ENCODE results near the gene UBASH3B. TPM values are rescaled to one million over a fixed set of nuclear protein-coding genes. Genes with fewer than 3 reads are reported as not detected.
A peak's percentile ranks its signal among the peaks of the same experiment; 100 is the strongest.

The UBASH3B gene
- total and polyA plus RNA-seq, 2 donors (not counting 1 experiment from before 2014, with no cell fraction given): 13.1 to 44.4 TPM

- Histone ChIP-seq H3K9ac (ENCODE audit: insufficient read depth, low read length) (no peak overlapping the region), H3K9me3 (ENCODE audit: control insufficient read depth, insufficient read depth, low read depth, low read length) (no peaks in the 10 kb centered on the region), H3K4me2 (ENCODE audit: extremely low read depth, insufficient read depth, low read length) (no peak overlapping the region), H2AFZ (ENCODE audit: low read length) (no peak overlapping the region), H3K27ac (ENCODE audit: insufficient read depth, low read length) (no peak overlapping the region), H3K27me3 (ENCODE audit: control insufficient read depth, insufficient read depth, low read length) (no peaks in the 10 kb centered on the region), H4K20me1 (ENCODE audit: control insufficient read depth, extremely low read depth, insufficient read depth, low read length) (no peaks in the 10 kb centered on the region), H3K79me2 (ENCODE audit: control insufficient read depth, insufficient read depth, low read length) (no peaks in the 10 kb centered on the region), H3K4me1 (ENCODE audit: control insufficient read depth, extremely low read depth, insufficient read depth, low read length) (no peaks in the 10 kb centered on the region), H3K4me3 (replicated peaks in 1 of 4; ENCODE audit: control extremely low read depth in 1 of 4, insufficient read depth in 1 of 4, low read depth in 3 of 4, low read length in 4 of 4) (no peak overlapping the region), H3K36me3 (ENCODE audit: control insufficient read depth, insufficient read depth, low read length) (no peaks in the 10 kb centered on the region)
- TF ChIP-seq, protein P1, sequence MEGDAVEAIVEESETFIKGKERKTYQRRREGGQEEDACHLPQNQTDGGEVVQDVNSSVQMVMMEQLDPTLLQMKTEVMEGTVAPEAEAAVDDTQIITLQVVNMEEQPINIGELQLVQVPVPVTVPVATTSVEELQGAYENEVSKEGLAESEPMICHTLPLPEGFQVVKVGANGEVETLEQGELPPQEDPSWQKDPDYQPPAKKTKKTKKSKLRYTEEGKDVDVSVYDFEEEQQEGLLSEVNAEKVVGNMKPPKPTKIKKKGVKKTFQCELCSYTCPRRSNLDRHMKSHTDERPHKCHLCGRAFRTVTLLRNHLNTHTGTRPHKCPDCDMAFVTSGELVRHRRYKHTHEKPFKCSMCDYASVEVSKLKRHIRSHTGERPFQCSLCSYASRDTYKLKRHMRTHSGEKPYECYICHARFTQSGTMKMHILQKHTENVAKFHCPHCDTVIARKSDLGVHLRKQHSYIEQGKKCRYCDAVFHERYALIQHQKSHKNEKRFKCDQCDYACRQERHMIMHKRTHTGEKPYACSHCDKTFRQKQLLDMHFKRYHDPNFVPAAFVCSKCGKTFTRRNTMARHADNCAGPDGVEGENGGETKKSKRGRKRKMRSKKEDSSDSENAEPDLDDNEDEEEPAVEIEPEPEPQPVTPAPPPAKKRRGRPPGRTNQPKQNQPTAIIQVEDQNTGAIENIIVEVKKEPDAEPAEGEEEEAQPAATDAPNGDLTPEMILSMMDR (conservative IDR thresholded peaks at IDR 0.05 in 1 of 2, IDR thresholded peaks at IDR 0.05 in 1 of 2; ENCODE audit: low read depth in 1 of 2, low read length in 2 of 2): no peak
- TF ChIP-seq EZH2 (IDR thresholded peaks at IDR 0.05; ENCODE audit: low read length, missing control alignments): no peak
- DNase-seq (ENCODE audit: low read depth in 2 of 2): no peak
Observed at GRCh38 chr11:122815900-122816299, 160.4 kb downstream of the UBASH3B start.

DNA sequence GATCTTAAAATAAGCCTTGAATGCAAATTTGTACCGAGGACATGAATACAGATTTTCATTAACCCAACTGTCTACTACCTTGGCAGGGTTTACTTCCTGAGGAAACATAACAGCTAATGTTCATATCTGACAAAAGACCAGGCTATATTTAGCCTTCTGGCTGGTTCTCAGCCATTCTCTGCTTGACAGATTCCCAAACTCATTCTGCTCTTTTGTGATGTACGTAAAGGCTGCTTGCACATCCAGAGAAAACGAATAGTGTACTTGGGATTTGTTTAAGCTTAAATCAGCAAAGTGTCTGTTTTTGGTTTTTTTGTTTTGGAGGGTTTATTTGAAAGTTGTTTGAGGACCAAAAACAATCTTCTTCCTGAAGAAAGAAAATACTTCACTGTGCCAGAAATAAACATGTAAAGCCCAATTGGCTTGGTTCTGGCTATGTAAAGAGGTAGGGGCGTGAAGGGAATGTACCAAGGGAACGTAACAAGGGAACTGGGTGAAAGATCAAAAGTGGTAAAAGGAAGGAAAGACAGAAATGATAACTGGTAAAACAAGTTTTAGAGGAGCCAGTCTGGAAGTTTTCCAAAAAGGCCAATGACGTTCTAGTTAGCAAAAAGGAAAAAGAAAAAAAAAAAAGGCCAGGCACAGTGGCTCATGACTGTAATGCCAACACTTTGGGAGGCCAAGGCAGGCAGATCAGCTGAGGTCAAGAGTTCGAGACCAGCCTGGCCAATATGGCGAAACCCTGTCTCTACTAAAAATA lies 161.4 kb downstream of the UBASH3B start:
- TF ChIP-seq EZH2 (IDR thresholded peaks at IDR 0.05; ENCODE audit: low read length, missing control alignments): no peak
- TF ChIP-seq, protein P1 (conservative IDR thresholded peaks at IDR 0.05 in 1 of 2, IDR thresholded peaks at IDR 0.05 in 1 of 2; ENCODE audit: low read depth in 1 of 2, low read length in 2 of 2): no peak
- H3K27ac ChIP-seq (ENCODE audit: insufficient read depth, low read length): no peak overlapping the region
- no peak overlapping the region for H3K4me3 ChIP-seq (replicated peaks in 1 of 4; ENCODE audit: control extremely low read depth in 1 of 4, insufficient read depth in 1 of 4, low read depth in 3 of 4, low read length in 4 of 4)
- H3K9ac ChIP-seq (ENCODE audit: insufficient read depth, low read length): no peak overlapping the region
- peak in 1 of 2 donors; percentile 50 for DNase-seq (ENCODE audit: low read depth in 2 of 2)
- no peaks in the 10 kb centered on the region for H3K36me3 ChIP-seq (ENCODE audit: control insufficient read depth, insufficient read depth, low read length)
- no peaks in the 10 kb centered on the region for H4K20me1 ChIP-seq (ENCODE audit: control insufficient read depth, extremely low read depth, insufficient read depth, low read length)
- no peak overlapping the region for H3K4me2 ChIP-seq (ENCODE audit: extremely low read depth, insufficient read depth, low read length)
- H2AFZ ChIP-seq (ENCODE audit: low read length): no peak overlapping the region
- H3K4me1 ChIP-seq (ENCODE audit: control insufficient read depth, extremely low read depth, insufficient read depth, low read length): no peaks in the 10 kb centered on the region
- no peaks in the 10 kb centered on the region for H3K9me3 ChIP-seq (ENCODE audit: control insufficient read depth, insufficient read depth, low read depth, low read length)
- H3K27me3 ChIP-seq (ENCODE audit: control insufficient read depth, insufficient read depth, low read length): no peaks in the 10 kb centered on the region
- no peaks in the 10 kb centered on the region for H3K79me2 ChIP-seq (ENCODE audit: control insufficient read depth, insufficient read depth, low read length)

GRCh38 chr11:122820158-122820557 lies 164.6 kb downstream of the UBASH3B start:
- TF ChIP-seq, protein P1 (conservative IDR thresholded peaks at IDR 0.05 in 1 of 2, IDR thresholded peaks at IDR 0.05 in 1 of 2; ENCODE audit: low read depth in 1 of 2, low read length in 2 of 2): no peak
- no peak for TF ChIP-seq EZH2 (IDR thresholded peaks at IDR 0.05; ENCODE audit: low read length, missing control alignments)
- Histone ChIP-seq H3K4me2 (ENCODE audit: extremely low read depth, insufficient read depth, low read length) (no peak overlapping the region), H3K79me2 (ENCODE audit: control insufficient read depth, insufficient read depth, low read length) (no peaks in the 10 kb centered on the region), H3K36me3 (ENCODE audit: control insufficient read depth, insufficient read depth, low read length) (no peaks in the 10 kb centered on the region), H3K9me3 (ENCODE audit: control insufficient read depth, insufficient read depth, low read depth, low read length) (no peaks in the 10 kb centered on the region), H3K4me1 (ENCODE audit: control insufficient read depth, extremely low read depth, insufficient read depth, low read length) (no peaks in the 10 kb centered on the region), H3K4me3 (replicated peaks in 1 of 4; ENCODE audit: control extremely low read depth in 1 of 4, insufficient read depth in 1 of 4, low read depth in 3 of 4, low read length in 4 of 4) (no peak overlapping the region), H3K27ac (ENCODE audit: insufficient read depth, low read length) (no peak overlapping the region), H2AFZ (ENCODE audit: low read length) (no peak overlapping the region), H3K27me3 (ENCODE audit: control insufficient read depth, insufficient read depth, low read length) (no peaks in the 10 kb centered on the region), H4K20me1 (ENCODE audit: control insufficient read depth, extremely low read depth, insufficient read depth, low read length) (no peaks in the 10 kb centered on the region), H3K9ac (ENCODE audit: insufficient read depth, low read length) (no peak overlapping the region)
- no peak for DNase-seq (ENCODE audit: low read depth in 2 of 2)

Measured in fibroblast of lung (primary cell).